GM12878 (cell line): ENCODE data around the gene STAT3. TPM values are rescaled to one million over a fixed set of nuclear protein-coding genes. Genes with fewer than 3 reads are reported as not detected.
A peak's percentile ranks its signal among the peaks of the same experiment; 100 is the strongest.

ENCODE experiments used
- BCL11A ChIP-seq: IDR thresholded peaks from 2 replicates; pipeline ENCODE4 v1.6.1; 2011; ENCODE audit warnings: low read depth, low read length
- BHLHE40 ChIP-seq, 2 experiments: fragments of 450-650 bp in 1 of 2; IDR thresholded peaks; 2 replicates each; pipeline ENCODE4 v1.6.1; 2011 to 2017; ENCODE audit warnings: low read depth in 2 of 2, borderline replicate concordance in 1 of 2, improper control_type of control experiment in 1 of 2, low read length in 1 of 2, mild to moderate bottlenecking in 1 of 2
- BMI1 ChIP-seq: fragments of 450-650 bp; IDR thresholded peaks from 2 replicates; pipeline ENCODE4 v1.6.1; 2016; ENCODE audit warnings: mild to moderate bottlenecking, moderate library complexity, borderline replicate concordance
- CEBPB ChIP-seq, 2 experiments: fragments of 150-350 bp in 1 of 2; IDR thresholded peaks; 2 replicates each; pipeline ENCODE4 v1.6.1; 2012 to 2014; ENCODE audit warnings: low read depth in 2 of 2, low read length in 2 of 2, borderline replicate concordance in 1 of 2, inconsistent platforms in 1 of 2
- CHD2 ChIP-seq: IDR thresholded peaks from 2 replicates; pipeline ENCODE4 v1.6.1; 2011; ENCODE audit warnings: low read depth, low read length, improper control_type of control experiment, borderline replicate concordance
- CHD4 ChIP-seq: fragments of 200-600 bp; sonication (generic); IDR thresholded peaks from 2 replicates; pipeline ENCODE4 v1.6.1; 2016; ENCODE audit warnings: mild to moderate bottlenecking
- CREB1 ChIP-seq: IDR thresholded peaks from 2 replicates; pipeline ENCODE4 v1.6.1; 2012; ENCODE audit warnings: low read depth, mild to moderate bottlenecking, inconsistent platforms
- CUX1 ChIP-seq: IDR thresholded peaks from 2 replicates; pipeline ENCODE4 v1.6.1; 2012; ENCODE audit warnings: improper control_type of control experiment, low read depth, low read length; ENCODE audit not compliant: insufficient replicate concordance
- DPF2 ChIP-seq: fragments of 450-650 bp; IDR thresholded peaks from 2 replicates; pipeline ENCODE4 v1.6.1; 2017; ENCODE audit warnings: mild to moderate bottlenecking
- EGR1 ChIP-seq, 2 experiments: IDR thresholded peaks; 1 replicate in 1 of 2; 2 replicates in 1 of 2; pipeline ENCODE4 v1.6.1; 2011 to 2012; ENCODE audit warnings: low read depth in 2 of 2, low read length in 2 of 2, borderline replicate concordance in 1 of 2, mild to moderate bottlenecking in 1 of 2, moderate library complexity in 1 of 2
- ETV6 ChIP-seq, 2 experiments: fragments of 450-650 bp in 1 of 2; IDR thresholded peaks in 1 of 2; conservative IDR thresholded peaks in 1 of 2; 2 replicates each; pipeline ENCODE4 v1.6.1; 2014; ENCODE audit warnings: antibody characterized with exemption in 1 of 2, borderline replicate concordance in 1 of 2, low read depth in 1 of 2, mild to moderate bottlenecking in 1 of 2, moderate library complexity in 1 of 2
- FOXK2 ChIP-seq: fragments of 450-650 bp; IDR thresholded peaks from 2 replicates; pipeline ENCODE4 v1.6.1; 2017; ENCODE audit warnings: mild to moderate bottlenecking, moderate library complexity
- HCFC1 ChIP-seq: fragments of 150-350 bp; IDR thresholded peaks from 2 replicates; pipeline ENCODE4 v1.6.1; 2014; ENCODE audit warnings: low read length
- KLF5 ChIP-seq: fragments of 450-650 bp; IDR thresholded peaks from 2 replicates; pipeline ENCODE4 v1.6.1; 2014; ENCODE audit warnings: mild to moderate bottlenecking; ENCODE audit not compliant: partially characterized antibody
- MAX ChIP-seq: IDR thresholded peaks from 2 replicates; pipeline ENCODE4 v1.6.1; 2012; ENCODE audit warnings: low read depth, low read length, improper control_type of control experiment
- MXI1 ChIP-seq: fragments of 150-350 bp; IDR thresholded peaks from 2 replicates; pipeline ENCODE4 v1.6.1; 2011; ENCODE audit warnings: low read depth, mild to moderate bottlenecking, inconsistent platforms, low read length, improper control_type of control experiment
- MYB ChIP-seq: fragments of 150-350 bp; IDR thresholded peaks from 2 replicates; pipeline ENCODE4 v1.6.1; 2014; ENCODE audit warnings: mild to moderate bottlenecking, low read depth, low read length, borderline replicate concordance
- NKRF ChIP-seq: fragments of 450-650 bp; conservative IDR thresholded peaks from 2 replicates; pipeline ENCODE4 v1.6.1; 2017; ENCODE audit warnings: mild to moderate bottlenecking, moderate library complexity
- NRF1 ChIP-seq: conservative IDR thresholded peaks from 2 replicates; pipeline ENCODE4 v1.6.1; 2011; ENCODE audit warnings: mild to moderate bottlenecking, low read depth, low read length, improper control_type of control experiment
- RAD51 ChIP-seq: fragments of 450-650 bp; IDR thresholded peaks from 2 replicates; pipeline ENCODE4 v1.6.1; 2016; ENCODE audit warnings: moderate library complexity, mild to moderate bottlenecking, inconsistent platforms
- RBBP5 ChIP-seq: fragments of 200-600 bp; sonication (generic); conservative IDR thresholded peaks from 2 replicates; pipeline ENCODE4 v1.6.1; 2016
- RFX5 ChIP-seq: IDR thresholded peaks from 2 replicates; pipeline ENCODE4 v1.6.1; 2011; ENCODE audit warnings: low read depth, low read length, improper control_type of control experiment
- SMC3 ChIP-seq: IDR thresholded peaks from 2 replicates; pipeline ENCODE4 v1.6.1; 2011; ENCODE audit warnings: low read length, improper control_type of control experiment, borderline replicate concordance
- TAF1 ChIP-seq: IDR thresholded peaks from 2 replicates; pipeline ENCODE4 v1.6.1; 2011; ENCODE audit warnings: mild to moderate bottlenecking, low read depth, low read length, borderline replicate concordance
- ZSCAN29 ChIP-seq: fragments of 450-650 bp; IDR thresholded peaks from 2 replicates; pipeline ENCODE4 v1.6.1; 2017; ENCODE audit warnings: mild to moderate bottlenecking, moderate library complexity
- polyA plus RNA-seq, 11 experiments: library from polyadenylated mRNA; depleted of rRNA in 4 of 11; unstranded in 6 of 11; stranded (reverse) in 5 of 11; fragments of >200 nt; fragmentation: Nextera tagmentation in 4 of 11; fragmentation: Illumina TruSeq in 1 of 11; extraction: Ambion mirVana in 4 of 11; extraction: Trizol in 1 of 11; gene quantifications; 1 replicate in 1 of 11; 2 replicates in 10 of 11; pipeline versions ENCODE4 v1.2.1 to v1.2.3, GENCODE V29; 2011 to 2016; ENCODE audit warnings: inconsistent platforms in 2 of 11, missing spikeins in 2 of 11, low read depth in 1 of 11
- total RNA-seq, 4 experiments: library from RNA; depleted of rRNA in 3 of 4; stranded (reverse); fragments of >200 nt in 3 of 4; fragmentation: Illumina TruSeq in 1 of 4; extraction: Trizol in 1 of 4; gene quantifications; 2 replicates each; pipeline versions ENCODE4 v1.2.1 to v1.2.3, GENCODE V29; 2013 to 2021

Gene STAT3
- total and polyA plus RNA-seq, 10 of the 15 experiments (the other 5 are each of a cell fraction or from before 2014, with no cell fraction given): 18.4 to 96.4 (median 60.9) TPM

- TF ChIP-seq MYB (no peak), DPF2 (peak; percentile 59; the same call in 1 of the 2 replicates), MXI1 (no peak), BHLHE40 (IDR thresholded peaks at IDR 0.05; ENCODE audit: borderline replicate concordance in 1 of 2, low read depth in 2 of 2, low read length in 1 of 2) (no peak), RFX5 (no peak), BMI1 (peak; percentile 28; the same call in 1 of the 2 replicates), CUX1 (no peak), RAD51 (no peak), NKRF (no peak), SMC3 (no peak), RBBP5 (0 out of 2 replicates have a peak, but pooled peaks have one; percentile 22), EGR1 (IDR thresholded peaks at IDR 0.05; ENCODE audit: borderline replicate concordance in 1 of 2, low read depth in 2 of 2, low read length in 2 of 2) (no peak), CHD4 (no peak), CEBPB (IDR thresholded peaks at IDR 0.05; ENCODE audit: borderline replicate concordance in 1 of 2, low read depth in 2 of 2, low read length in 2 of 2) (peak in 1 of 2 experiments; percentile 70; a peak in 1 of 4 replicates), CHD2 (no peak), BCL11A (peak; percentile 36; the same call in 1 of the 2 replicates), ETV6 (conservative IDR thresholded peaks at IDR 0.05 in 1 of 2, IDR thresholded peaks at IDR 0.05 in 1 of 2; ENCODE audit: borderline replicate concordance in 1 of 2, low read depth in 1 of 2) (no peak; a peak in 1 of 4 replicates), KLF5 (no peak), ZSCAN29 (no peak), HCFC1 (no peak), NRF1 (no peak), CREB1 (peak; percentile 7; the same call in 1 of the 2 replicates), TAF1 (no peak), FOXK2 (no peak), MAX (no peak)
Observed at GRCh38 chr17:42378959-42379594, 9.2 kb downstream of the STAT3 start (continued).
